DMS153 (cell line): ENCODE measurements around the gene PACSIN1.

ENCODE experiments used
- DNase-seq: peaks from one replicate; lab custom pipeline; 2025; lab: John Stamatoyannopoulos, UW

Gene PACSIN1

GRCh38 chr6:34514593-34515472 lies 49.0 kb downstream of the PACSIN1 start:
- no peak for DNase-seq

GRCh38 chr6:34515473-34516387 lies 49.9 kb downstream of the PACSIN1 start:
- no peak for DNase-seq

GRCh38 chr6:34516391-34517324 lies 50.8 kb downstream of the PACSIN1 start:
- DNase-seq, result no peak

DNA sequence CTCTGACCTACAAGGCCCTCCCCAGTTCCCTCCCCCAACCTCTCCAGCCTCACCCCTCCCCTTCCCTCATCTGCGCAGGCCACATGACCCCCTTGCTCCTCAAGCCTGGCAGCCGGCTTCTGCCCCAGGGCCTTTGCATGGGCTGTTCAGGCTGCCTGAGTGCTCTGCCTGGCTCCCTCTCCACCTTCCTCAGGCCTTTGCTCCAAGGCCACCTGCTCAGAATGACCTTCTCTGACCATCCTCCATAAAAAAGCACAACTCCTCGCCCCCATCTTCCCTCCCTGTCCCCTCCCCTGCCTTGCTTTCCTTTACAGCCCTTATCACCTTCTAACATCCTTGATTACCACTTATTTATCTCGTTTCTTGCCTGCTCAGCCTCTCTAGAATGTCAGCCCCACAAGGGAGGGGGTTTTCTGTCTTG lies 51.6 kb downstream of the PACSIN1 start:
- no peak for DNase-seq

DNA sequence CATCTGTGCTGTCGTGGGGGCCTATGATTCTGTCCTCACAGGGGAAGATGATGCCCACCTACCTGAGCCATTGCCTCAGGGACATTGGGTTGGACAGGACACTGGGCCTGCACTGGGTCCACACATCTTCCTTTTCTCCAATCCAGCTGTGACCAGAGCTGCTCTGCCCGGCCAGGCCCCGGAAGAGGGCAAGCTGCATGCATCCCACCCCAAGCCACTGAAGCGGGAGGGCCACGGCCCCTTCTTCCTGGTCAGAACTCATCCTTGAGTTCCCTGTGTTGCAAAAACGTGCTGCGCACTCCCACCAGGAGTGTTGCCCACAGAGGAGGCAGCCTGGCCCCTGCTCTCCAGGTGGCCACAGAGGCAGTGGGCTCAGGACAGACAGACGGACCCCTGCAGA lies 52.1 kb downstream of the PACSIN1 start:
- DNase-seq, result no peak

DNA sequence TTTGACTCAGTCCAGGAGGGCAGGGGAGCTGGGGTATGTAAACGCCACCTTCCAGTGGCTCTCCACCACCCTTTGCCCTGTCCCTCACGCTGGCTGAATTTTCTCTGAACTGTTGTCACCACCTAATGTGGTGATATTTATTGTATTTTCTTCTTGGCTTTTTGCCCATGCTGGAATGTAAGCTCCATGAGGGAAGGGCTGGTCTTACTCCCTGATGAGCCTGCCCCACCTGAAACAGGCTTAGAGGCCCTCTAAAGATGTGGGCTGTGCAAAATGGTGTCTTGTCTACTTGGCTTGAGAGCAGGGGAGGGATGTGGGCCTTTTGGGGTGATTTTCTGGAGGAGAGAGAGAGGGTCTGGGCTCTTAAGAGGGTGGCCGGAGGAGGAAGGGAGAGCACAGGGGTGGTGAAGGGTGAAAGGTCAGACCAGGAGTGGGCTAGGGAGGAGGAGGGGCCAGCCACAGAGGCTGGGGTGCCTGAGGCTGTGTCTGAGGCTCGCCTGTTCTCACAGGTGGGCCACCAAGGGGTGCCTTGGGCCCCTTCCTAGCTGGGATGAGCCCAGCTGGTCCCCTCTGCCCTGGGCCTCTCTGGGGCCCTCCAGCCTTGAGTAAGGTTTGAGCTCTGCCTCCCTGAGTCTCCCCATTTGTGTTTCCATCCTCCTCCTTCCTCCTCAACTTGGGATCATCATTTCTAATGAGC lies 52.9 kb downstream of the PACSIN1 start:
- no peak for DNase-seq

- no peak for DNase-seq
These were observed 54.2 kb downstream of the PACSIN1 start for GRCh38 chr6:34519971-34520644.

DNA sequence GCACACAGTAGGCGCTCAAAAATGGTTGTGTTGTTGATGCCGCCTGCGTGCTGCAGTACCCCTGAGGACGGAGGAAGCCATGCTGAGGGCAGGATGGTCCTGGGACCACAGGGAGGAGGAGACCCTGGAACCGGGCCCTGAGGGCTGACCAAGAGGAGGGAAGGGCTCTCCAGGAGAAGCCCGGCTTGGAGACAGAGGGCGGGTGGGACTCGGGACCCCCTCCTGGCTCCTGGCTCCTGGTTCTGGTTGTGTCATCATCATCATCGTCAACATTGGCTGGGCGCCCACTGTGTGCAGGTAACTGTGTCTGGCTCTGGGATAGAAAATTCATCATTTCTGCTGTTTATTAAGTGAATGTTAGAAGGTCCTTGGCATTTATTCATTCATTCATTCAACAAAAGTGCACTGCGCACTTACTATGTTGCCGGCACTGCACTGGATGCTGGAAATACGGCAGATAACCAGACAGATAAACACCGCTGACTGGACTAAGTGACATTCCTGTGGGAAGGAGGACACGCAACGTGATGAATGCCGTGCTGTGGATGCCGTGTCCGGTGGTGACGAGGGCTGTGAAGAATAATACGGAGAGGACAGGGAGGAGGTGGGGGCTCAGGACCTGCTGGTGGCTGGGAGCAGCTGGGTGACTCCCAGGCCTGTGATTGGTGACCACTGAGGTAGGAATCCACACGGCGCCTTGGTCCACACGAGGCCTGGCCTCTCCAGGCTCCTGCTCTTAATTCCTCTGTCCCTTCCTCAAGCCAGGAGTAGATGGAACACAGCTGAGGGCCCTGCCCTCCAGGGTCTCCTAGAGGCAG lies 55.0 kb downstream of the PACSIN1 start:
- no peak for DNase-seq

- no peak for DNase-seq
These were observed 55.8 kb downstream of the PACSIN1 start for GRCh38 chr6:34521463-34522285.

GRCh38 chr6:34522761-34523160 lies 56.9 kb downstream of the PACSIN1 start:
- DNase-seq, result no peak

DNA sequence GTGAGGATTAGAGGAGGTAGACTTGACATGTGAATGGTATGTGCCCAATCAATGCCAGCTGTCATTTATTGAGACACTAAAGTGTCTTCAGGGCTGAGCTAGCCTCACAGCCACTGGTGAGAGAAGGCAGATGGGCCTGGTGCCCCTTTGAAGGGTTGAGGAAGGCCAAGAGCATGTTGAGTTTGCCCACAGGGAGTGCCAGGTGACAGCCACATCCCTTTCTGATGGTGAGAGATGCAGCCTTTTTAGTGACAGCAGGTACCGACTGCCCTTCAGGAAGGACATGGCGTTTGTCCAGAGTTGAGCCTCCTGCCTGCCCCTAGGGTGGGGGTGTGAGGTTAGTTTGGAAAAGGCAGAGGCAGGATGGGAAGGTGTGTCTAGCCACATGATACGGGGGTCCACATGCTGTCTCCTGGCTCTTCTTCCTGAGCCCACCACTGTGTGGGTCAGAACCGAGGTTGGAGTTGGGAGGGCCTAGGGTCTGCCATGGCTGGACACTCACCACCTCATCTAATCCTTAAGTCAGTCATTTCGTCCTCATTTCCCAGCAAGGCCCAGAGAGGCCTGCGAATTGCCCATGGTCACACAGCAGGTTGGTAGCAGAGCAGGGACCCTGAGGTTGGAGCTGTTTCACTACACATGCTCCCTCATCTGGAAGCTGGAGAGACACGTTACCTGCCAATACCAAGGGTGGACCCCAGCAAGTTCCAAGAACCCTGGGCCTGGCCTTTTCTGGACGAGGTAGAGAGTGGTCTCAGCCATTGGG lies 57.7 kb downstream of the PACSIN1 start:
- no peak for DNase-seq

DNA sequence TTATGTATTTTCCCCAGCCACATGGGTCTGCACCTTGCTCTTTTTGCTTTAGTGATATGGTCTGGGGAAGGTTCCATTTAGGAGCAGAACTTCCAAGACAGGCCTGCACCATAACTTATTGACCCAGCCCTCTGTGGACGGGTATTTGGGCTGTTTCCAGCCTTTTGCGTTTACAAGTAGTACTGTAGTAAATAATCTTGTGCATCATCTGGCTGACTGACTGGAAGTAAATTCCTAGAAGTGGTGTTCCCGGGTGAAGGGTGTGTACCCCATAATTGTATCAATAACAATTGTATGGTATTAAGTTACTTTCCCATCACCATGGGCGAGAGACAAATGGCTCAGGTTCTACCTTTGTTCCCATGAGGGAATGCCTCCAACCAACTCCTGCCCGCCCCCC lies 58.6 kb downstream of the PACSIN1 start:
- no peak for DNase-seq

- no peak for DNase-seq
These were observed 59.1 kb downstream of the PACSIN1 start for GRCh38 chr6:34524971-34525370.

GRCh38 chr6:34525431-34526175 lies 59.7 kb downstream of the PACSIN1 start:
- no peak for DNase-seq

DNA sequence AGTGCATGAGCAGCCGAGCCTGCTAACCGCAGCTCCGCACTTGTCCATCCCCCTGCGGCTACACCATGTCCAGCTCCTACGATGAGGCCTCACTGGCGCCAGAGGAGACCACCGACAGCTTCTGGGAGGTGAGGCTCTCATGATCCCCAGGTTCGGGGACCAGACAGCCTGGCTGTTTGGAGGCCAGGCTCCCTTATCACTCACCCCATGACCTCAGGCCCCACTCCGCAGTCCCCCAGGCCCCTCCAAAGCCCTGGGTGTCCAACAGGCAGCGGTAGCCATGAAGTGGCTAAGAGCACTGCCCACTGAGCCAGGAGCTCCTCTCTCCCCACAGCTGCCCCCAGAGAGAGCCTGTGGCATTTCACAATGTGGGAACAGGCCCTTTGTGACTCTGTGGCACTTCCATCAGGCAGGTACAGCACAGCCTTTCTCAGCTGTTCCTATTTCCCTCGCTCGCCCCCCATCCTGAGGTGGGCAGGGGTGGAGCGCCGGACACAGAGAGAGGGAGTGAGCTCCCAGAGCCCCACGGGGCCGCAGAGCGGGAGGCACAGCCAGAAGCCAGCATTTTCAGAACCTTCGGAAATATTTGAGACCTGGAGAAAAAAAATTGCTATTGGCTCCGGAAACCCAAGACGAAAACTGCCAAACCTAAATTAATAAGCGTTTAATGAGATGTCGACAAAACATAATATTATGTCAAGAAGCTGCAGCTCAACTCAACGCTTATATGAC lies 60.5 kb downstream of the PACSIN1 start:
- no peak for DNase-seq

DNA sequence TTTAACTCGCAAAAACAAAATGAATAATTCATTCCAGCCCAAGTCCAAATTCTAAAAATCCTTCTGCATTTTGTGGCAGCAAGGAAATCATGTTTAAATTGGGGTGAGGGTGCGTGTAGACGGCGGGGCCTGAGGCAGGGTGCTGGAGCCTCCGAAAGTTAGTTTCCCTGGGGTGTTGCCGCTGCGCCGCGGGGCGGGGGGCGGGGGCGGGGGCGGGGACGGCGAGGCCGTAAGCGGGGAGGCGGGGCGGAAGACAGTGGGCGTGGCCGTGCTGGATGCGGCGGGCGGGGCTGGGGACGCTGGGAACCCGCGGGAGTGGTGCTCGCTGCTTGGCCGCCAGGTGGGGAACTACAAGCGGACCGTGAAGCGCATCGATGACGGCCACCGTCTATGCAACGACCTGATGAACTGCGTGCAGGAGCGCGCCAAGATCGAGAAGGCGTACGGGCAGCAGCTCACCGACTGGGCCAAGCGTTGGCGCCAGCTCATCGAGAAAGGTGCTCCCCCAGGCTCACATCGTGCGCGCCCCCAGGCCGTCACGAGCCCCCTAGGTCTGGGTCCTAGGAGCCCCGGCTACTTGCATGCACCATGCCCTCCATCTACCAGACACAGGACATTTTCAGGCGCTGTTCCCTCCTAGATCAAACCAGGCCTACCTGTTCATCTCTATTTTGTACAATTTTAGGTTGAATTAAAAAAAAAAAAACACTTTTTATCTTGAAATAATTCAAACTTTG lies 61.3 kb downstream of the PACSIN1 start:
- peak; percentile 85 for DNase-seq
